HG03159 (cell line): ENCODE results near the gene ACTR3.

Experiments used
- ATAC-seq: cut with Tn5 transposase; IDR thresholded peaks from one replicate; pipeline ENCODE4 v1.9.1; 2021; ENCODE audit warnings: mild to moderate bottlenecking, moderate library complexity; ENCODE audit not compliant: unreplicated experiment

ACTR3 gene

GRCh38 chr2:113965228-113965627, 75.3 kb downstream of the ACTR3 start:
- ATAC-seq: no peak

DNA sequence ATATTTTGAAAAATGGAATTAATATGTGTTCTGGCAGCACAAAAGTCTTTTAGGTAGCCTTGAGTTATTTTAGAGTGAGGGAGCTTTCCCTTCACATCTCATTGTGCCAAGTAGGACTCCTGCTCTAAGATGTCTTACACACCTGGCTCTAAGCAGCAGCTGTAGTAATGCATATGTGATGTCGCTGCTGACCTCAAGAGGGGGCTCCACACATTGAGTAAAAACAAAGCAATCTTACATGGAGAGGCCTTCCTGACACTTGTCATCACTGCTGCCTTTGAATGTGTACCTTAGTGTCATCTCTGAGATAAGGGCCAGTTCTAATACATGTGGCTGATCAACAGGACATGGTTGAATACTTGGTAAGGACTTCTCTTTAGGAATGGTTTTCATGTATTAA, 75.8 kb downstream of the ACTR3 start:
- peak; percentile 88 for ATAC-seq

DNA sequence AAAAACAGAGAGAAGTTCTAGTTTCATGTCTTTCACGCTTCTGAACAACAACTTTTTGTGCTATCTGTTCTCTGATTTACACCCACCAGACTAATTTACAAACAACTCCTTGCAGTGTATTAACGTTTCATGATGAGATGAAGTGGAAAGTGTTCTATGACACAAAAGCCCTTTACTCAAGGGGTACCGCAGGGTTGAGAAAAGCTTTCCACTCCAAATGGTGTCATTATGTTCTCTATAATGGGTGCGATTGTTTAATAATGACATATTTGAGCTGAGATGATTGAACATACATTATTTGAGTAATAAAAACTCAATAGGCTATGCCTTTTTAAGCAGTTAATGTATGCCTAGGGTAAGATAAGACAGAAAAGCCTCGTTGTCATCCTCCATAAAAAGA, 76.3 kb downstream of the ACTR3 start:
- ATAC-seq: no peak

DNA sequence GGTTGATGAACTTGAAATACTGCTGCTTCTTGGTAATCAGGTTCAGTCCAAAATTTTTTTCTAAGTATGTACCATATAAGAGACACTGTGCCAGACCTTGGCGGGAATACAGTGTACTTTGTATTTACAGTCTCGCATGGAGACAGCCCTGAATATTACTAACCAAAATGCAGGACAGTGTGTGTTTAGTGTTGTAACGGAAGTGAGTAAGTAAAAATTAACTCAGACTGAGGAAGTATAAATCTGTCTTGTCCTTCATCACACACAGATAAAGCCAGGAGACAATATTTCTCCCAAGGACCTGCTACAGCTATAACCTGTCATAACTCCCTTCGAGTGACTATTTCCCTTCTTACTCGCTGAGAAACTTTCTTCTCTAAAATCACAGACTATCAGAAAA, 76.9 kb downstream of the ACTR3 start:
- no peak for ATAC-seq

DNA sequence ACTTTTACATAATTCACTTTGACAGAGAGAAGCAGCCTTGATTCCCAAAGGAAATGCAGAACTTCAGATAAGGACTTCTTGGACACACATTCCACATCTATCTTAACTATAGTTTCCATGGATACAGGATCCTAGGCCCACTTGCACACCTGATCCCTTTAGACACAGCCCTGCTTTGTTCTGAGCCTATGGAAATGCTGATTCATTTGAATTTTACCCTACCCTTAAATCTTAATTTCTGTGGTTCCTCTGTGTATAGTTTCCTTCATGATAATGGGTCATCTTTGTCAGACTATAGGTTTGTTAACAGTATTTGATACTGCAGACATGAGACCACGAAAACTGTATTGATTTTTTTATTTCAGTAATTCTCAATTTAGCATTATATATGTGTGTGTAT, 77.4 kb downstream of the ACTR3 start:
- no peak for ATAC-seq

- no peak for ATAC-seq
Observed at GRCh38 chr2:113972766-113973165, 82.9 kb downstream of the ACTR3 start.

DNA sequence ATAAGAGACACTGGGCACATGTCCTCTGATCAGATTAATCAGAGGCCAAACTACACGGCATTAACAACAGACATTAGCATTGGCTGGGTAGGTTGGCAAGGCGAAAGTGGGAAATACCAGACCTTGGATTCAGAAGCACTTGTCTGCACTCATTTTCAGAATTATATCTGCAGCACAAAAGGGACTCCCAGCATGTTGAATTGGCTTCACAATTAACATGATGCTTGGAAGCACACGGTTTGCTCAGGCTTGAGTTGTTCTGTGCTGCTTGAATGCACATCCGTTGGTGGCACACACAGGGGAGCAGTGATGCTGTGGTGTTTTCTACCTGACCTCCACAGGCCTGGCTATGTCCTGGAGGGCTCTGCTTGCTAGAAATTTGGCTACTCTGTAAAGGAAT, 83.9 kb downstream of the ACTR3 start:
- no peak for ATAC-seq

DNA sequence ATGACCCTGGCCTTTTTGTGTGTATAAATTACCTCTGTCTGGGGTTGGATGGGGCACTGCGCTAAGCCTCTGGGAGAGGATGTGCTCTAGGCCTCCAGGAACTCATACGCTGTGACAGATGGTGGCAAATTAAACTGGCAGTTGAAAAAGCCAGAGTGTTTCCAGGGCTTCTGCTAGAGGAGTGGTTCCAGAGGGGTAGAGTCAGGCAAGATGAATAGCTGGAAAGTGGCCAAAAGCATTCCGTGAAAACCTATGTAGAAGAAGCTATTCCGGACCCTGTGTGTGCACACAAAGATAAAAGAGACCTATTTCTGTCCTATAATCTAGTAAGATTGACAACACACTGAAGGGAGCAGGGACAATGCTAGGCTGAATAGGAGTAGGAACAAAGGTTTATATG, 84.8 kb downstream of the ACTR3 start:
- no peak for ATAC-seq

- no peak for ATAC-seq
Observed at GRCh38 chr2:113976277-113976928, 86.5 kb downstream of the ACTR3 start.

DNA sequence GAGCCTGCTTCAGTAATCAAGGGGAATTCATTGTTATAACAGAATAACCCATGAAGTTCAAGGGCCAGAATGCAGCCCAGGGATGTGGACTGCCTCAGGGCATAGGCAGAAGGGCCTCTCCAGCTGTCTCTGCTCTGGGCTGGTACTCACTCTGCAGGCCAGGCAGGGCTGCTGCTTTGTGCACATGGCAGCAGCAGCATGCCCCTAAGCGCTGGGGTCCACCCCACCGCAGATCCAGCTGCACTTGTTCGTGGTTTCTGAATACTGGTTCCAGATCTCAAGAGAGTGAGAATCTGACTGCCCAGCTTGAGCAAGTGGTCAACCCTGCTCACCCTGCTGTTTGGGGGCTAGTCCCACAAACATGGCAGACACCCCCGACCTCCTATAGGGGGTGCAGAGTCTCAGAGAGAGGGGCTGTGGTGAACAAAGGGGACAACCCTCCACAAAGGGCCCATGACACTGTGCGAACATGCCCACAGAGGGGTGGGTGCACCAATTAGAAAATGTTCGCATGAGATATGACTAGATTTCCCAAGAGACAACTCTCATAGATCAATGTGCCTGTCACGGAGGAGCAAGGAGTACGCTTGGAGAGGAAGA, 87.3 kb downstream of the ACTR3 start:
- no peak for ATAC-seq

DNA sequence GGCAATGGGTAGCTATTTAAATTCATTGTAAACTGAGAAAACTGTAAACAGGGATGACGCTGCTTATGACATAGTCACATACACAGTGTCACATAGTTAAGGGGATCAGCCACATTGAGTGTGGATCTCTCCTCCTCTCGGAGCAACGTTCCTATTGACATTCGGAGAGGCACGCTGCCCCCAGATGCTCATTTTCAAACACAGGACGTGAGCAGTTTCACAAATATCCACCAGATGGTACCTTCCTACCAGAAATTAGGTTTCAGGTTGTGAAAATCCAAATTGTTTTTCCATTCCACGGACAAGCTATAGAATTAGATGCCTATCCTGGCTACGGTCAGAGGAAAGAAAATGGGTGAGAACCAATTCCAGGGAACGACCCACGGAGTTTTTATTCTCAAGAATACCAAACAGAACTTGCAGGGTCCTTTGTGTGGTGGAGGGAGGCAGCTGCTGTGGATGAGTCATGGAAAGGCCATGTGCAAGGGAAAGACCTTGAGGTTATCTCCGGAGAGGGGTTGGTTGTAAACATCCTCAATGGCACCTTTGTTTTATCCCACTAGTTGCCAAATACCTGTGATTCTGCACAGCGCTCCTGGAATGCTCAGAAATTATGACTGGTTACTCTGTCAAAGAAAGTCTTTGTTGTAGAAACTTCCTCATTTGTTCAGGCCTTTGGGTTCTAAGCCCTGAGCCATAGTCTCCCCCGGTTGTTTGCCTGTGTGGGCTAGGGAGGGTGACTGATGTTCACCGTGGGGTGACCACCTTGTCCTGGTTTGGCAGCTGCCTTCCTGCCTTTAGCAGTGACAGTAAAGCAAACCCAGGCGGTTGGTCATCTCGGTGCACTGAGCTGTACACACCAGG, 88.0 kb downstream of the ACTR3 start:
- ATAC-seq: no peak

GRCh38 chr2:113978524-113979190, 88.8 kb downstream of the ACTR3 start:
- no peak for ATAC-seq

DNA sequence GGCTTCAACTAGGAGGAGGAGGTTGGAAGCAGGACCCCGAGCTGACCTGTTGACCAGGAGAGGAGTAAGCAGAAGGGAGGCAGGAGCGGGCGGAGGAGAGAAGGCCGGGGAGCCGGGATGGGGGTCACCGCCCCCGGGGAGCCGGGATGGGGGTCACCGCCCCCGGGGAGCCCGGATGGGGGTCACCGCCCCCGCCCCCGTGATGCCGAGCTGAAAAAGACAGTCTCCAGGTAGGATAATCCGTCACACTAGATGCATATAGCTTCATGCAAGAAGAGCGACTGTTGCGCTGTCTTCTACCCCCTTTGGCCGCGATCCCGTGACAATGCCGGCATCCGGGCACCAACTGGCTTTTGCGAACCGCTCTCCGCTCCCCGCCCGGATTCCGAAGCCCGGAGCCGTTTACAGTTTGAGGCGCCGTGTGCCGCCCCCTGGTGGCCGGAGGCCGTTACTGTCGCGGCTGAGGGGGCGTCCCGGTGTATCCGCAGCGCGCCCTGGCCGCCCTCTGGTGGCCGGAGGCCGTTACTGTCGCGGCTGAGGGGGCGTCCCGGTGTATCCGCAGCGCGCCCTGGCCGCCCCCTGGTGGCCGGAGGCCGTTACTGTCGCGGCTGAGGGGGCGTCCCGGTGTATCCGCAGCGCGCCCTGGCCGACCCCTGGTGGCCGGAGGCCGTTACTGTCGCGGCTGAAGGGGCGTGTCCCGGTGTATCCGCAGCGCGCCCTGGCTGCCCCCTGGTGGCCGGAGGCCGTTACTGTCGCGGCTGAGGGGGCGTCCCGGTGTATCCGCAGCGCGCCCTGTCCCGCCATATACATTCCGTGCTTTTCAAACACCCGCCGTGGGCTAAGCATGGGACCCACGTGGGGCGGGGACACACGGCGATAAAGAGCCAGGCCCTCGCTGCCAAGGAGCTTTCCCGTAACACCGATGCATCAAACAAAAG, 89.6 kb downstream of the ACTR3 start:
- no peak for ATAC-seq

DNA sequence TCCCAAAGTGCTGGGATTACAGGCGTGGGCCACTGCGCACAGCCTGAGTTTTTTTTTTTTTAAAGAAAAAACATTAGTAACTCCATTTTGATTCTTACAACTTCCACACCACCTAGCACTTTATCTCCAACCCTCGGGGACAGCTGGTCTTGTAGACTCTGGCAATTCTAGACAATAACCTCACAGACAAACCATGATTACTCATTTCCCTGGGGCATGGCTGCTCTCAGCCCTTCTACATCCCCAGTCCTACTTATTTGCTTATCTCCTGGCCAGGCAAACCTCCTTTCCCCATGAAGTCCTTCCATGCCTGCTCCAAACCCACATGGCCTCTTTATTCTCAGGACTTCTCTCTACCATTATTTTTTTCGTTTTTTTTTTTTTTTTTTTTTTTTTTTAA, 91.1 kb downstream of the ACTR3 start:
- no peak for ATAC-seq

DNA sequence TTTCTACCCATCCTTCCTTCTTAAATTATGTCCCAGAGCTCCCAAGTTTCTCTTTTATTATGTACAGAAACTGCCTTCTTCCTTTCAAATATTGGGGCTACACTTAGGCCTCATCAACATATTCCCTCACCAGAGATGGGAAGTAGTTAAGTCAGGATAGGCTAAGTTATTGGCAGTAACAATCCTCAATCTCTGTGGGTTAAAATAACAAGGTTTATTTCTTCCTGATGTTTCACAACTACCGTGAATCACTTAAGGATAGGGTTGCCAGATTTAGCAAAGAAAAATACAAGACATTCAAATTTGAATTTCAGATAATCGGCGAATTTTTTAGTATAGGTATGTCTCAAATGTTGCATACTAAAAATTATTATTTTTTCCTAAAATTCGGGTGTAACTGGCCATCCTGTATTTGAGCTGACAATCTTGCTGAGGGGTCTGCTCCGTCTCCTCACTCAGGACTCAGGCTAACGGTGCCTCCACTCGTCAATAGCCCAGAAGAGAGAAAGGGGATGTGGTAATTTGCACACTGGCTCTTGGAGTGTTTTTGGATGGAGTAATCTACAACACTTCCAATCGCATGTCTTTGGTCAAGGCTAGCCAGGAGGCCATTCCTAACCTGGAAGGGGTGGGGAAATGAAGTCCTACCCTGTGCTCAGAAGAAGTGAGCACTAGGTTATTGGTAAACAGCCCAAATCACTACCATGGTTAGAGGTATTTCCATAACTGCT, 91.7 kb downstream of the ACTR3 start:
- no peak for ATAC-seq

- ATAC-seq: no peak
Observed at GRCh38 chr2:113985554-113986397, 95.9 kb downstream of the ACTR3 start.

DNA sequence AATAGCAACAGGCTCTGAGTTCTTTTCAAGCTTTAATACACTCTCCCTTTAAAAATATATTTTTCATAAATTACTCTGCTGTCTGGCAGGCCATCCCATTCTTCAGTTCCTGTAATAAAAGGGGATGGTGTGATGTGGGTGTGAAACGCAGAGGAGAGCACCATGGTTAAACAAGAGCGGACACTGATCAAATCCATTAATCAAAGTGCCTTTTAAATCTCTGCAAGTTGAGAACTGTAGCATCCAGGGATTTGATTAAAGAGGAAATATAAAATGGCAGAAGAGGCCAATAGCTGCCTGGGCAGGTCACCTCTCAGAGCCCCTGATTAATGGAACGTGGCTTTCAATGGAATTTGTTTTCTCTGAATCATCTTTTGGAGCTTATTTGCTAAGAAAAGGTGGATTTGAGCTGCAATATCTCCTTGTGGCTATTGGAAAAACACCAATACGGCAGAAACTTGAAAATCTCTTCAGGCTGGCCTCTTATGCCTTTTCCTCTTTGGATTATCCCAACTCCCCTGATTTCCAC, 96.9 kb downstream of the ACTR3 start:
- ATAC-seq: no peak

GRCh38 chr2:113992090-113992489, 102.2 kb downstream of the ACTR3 start:
- no peak for ATAC-seq
